GM19328 (cell line): ENCODE data around the gene RBM28.
"Not testable (repeated sequence)": the region's sequence is repeated elsewhere in the genome, so short reads cannot be mapped to it uniquely, and the experiment has no call there.

Source experiments
- ATAC-seq: cut with Tn5 transposase; IDR thresholded peaks from one replicate; pipeline ENCODE4 v1.9.1; 2021; ENCODE audit warnings: mild to moderate bottlenecking, moderate library complexity; ENCODE audit not compliant: unreplicated experiment

RBM28 gene

GRCh38 chr7:128298004-128298403, 45.7 kb downstream of the RBM28 start:
- not testable (repeated sequence) for ATAC-seq

- ATAC-seq, result no peak
Measured at GRCh38 chr7:128287556-128287955, 56.2 kb downstream of the RBM28 start.

- ATAC-seq, result no peak
Measured at GRCh38 chr7:128284102-128284501, 59.6 kb downstream of the RBM28 start.

- no peak for ATAC-seq
Measured at GRCh38 chr7:128281605-128282380, 61.9 kb downstream of the RBM28 start.

- ATAC-seq, result not testable (repeated sequence)
Measured at GRCh38 chr7:128280451-128280850, 63.3 kb downstream of the RBM28 start.

GRCh38 chr7:128279124-128279713, 64.5 kb downstream of the RBM28 start:
- no peak for ATAC-seq

GRCh38 chr7:128278366-128278765, 65.3 kb downstream of the RBM28 start:
- ATAC-seq, result no peak

GRCh38 chr7:128275681-128276080, 68.0 kb downstream of the RBM28 start:
- no peak for ATAC-seq

GRCh38 chr7:128274884-128275603, 68.7 kb downstream of the RBM28 start:
- ATAC-seq, result no peak

GRCh38 chr7:128274246-128274883, 69.3 kb downstream of the RBM28 start:
- no peak for ATAC-seq

GRCh38 chr7:128271942-128272481, 71.7 kb downstream of the RBM28 start:
- no peak for ATAC-seq

- ATAC-seq, result no peak
Measured at GRCh38 chr7:128271471-128271941, 72.2 kb downstream of the RBM28 start.

- no peak for ATAC-seq
Measured at GRCh38 chr7:128270826-128271272, 72.9 kb downstream of the RBM28 start.

GRCh38 chr7:128268233-128268632, 75.5 kb downstream of the RBM28 start:
- ATAC-seq, result no peak

GRCh38 chr7:128267595-128267924, 76.1 kb downstream of the RBM28 start:
- ATAC-seq, result no peak

- ATAC-seq, result no peak
Measured at GRCh38 chr7:128266883-128267594, 76.7 kb downstream of the RBM28 start.

GRCh38 chr7:128266529-128266882, 77.2 kb downstream of the RBM28 start:
- ATAC-seq, result no peak

GRCh38 chr7:128265906-128266300, 77.8 kb downstream of the RBM28 start:
- no peak for ATAC-seq

- ATAC-seq, result no peak
Measured at GRCh38 chr7:128265156-128265905, 78.4 kb downstream of the RBM28 start.

GRCh38 chr7:128264477-128264876, 79.2 kb downstream of the RBM28 start:
- ATAC-seq, result no peak
